HG02840 (cell line): ENCODE measurements around the gene CPED1.

Experiments
- ATAC-seq: cut with Tn5 transposase; IDR thresholded peaks from one replicate; pipeline ENCODE4 v1.9.1; 2021; ENCODE audit warnings: mild to moderate bottlenecking, moderate library complexity, moderate number of reproducible peaks; ENCODE audit not compliant: unreplicated experiment, low FRiP score

The CPED1 gene

GRCh38 chr7:121082400-121083101, 94.0 kb downstream of the CPED1 start:
- ATAC-seq = no peak

DNA sequence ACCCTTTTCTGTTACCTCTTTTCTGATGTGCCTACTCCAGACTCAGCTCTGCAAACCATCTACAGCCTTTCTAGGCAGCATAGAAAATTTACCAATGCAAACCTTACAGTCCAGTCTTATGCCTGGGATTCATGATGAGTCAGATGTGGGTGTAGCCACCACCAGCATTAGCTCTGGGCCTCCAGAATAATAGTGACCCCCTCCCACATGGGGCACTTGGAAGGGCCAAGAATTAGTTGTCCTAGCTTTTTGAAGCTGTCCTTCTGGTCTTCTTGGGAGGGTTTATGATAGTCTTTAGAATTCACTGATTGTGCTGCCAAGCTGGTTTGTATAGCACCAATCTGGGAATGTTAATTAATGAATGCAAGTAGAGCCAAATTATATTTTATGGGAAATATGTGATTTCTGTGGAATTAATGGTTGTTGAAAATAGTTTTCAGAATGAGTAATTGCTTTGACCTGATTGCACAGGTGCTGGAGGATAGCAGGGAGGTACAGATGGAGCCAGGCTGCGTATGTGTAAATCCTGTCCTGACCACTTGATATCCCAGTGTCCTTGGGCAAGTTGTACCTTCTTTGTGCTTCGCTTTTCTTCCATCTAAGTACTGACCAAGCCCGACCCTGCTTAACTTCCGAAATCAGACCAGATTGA, 94.8 kb downstream of the CPED1 start:
- ATAC-seq = no peak

- ATAC-seq = no peak
Observed at GRCh38 chr7:121083790-121084251, 95.3 kb downstream of the CPED1 start.

DNA sequence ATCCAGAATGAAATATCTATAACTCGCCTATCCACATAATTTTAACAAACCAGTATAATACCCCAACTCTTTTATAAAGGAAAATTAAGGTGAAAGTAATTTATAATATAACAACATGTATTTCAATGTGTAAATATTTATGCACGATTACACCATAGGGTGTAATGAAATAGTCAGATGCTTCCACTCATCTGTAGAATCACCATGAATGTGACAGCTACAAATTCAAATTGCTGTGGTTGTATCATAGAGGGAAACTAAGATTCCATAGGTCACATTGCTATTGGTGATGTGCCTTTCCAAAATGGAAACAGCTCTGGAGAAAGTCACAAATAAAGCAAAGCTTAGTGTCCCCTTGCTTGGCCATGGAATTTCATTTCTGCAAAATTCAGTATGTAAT, 95.7 kb downstream of the CPED1 start:
- ATAC-seq = no peak

DNA sequence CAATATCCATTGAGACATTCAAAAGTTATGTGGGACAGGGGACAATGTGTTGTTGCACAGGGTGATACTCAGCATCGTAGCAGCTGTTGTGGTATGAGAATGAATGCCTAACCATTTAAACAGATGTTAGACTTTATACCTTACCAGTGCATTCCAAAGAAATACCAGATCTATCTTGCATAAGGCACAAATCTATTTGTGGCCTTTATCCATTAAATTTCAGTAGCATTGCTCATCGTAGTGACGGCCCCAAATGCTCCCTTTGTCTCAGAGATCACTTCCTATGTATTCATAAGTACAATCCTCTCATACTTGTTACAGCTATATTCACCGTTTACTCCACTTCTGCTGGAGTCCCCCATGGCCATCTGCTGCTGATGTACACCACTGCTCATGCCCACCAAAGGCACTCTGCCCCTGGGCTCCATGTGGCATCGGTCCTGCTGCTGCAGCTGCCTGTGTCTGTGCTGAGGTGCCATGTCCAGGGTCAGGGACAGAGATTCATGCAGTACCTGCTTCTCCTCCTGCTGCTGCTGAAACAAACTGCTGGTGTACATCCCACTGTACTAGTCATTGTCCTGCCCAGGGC, 96.3 kb downstream of the CPED1 start:
- ATAC-seq = no peak

- ATAC-seq = no peak
Observed at GRCh38 chr7:121085922-121086321, 97.4 kb downstream of the CPED1 start.

- no peak for ATAC-seq
Observed at GRCh38 chr7:121088870-121089269, 100.4 kb downstream of the CPED1 start.

DNA sequence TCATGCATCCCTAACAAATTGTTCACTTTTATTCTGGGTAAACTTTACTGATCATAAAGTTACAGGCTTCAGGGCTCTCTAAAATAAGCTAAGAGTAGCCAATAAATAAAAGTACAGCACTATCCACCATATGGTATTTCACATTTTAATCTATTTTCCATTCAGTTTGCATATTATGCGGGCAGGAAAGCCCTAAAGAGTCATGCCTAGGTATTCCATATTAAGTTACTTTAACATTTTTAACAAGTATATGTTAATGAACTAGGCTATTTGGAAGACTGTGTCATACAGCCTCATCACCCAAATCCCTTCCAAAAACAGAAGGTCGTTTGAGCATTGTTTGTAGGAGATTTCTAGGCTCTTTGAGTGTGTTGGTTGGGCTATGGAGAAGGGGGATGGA, 106.3 kb downstream of the CPED1 start:
- no peak for ATAC-seq

- no peak for ATAC-seq
Observed at GRCh38 chr7:121097577-121097976, 109.1 kb downstream of the CPED1 start.

DNA sequence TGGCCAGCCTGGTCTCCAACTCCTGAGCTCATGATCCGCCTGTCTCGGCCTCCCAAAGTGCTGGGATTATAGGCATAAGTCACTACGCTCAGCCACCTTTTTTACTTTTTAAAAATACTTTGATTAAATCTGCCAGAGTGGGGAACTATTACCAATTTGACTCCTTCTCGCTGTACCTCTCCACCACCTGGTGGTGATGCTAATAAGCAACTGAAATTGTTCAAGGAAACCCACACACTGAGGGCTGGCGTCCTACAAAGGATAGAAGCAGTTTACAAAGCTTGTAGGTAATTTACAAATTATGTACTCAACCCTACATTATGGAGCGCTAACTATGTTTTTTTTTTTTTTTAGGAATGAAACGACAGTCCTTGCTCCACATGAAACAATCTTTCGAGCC, 111.1 kb downstream of the CPED1 start:
- no peak for ATAC-seq

- ATAC-seq = no peak
Observed at GRCh38 chr7:121101083-121101482, 112.6 kb downstream of the CPED1 start.

DNA sequence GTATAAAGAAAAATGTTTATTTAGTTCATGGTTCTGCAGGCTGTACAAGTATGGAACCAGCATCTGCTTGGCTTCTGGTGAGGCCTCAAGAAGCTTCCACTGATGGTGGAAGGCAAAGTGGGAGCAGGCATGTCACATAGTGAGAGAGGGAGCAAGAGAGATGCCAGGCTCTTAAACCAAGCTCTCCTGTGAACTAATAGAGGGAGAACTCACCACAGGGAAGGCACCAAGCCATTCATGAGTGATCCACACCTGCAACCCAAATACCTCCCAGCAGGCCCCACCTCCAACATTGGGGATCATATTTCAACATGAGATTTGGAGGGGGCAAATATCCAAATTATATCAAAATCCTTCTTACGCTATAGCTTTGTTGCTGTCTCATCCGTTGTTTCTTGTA, 113.1 kb downstream of the CPED1 start:
- no peak for ATAC-seq

DNA sequence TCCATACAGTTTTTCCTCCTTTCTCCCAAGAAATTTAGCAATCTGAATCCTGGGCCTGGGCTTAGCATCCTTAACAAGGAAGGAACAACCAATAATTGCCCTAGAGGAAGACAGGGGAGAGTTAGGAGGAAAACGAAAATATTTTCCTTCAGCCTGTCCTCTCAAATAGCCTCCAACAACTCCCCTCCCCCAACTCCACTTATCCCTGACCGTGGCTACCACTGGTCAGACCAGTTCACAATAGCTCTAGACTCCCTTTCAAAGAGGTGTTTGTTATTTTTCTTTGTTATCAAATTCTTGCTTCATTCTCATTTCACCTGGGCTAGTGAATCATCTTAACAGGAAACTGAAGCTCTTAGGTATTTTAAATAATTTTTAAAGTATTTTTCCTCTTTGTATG, 114.1 kb downstream of the CPED1 start:
- ATAC-seq = no peak

- no peak for ATAC-seq
Observed at GRCh38 chr7:121103086-121103485, 114.6 kb downstream of the CPED1 start.

DNA sequence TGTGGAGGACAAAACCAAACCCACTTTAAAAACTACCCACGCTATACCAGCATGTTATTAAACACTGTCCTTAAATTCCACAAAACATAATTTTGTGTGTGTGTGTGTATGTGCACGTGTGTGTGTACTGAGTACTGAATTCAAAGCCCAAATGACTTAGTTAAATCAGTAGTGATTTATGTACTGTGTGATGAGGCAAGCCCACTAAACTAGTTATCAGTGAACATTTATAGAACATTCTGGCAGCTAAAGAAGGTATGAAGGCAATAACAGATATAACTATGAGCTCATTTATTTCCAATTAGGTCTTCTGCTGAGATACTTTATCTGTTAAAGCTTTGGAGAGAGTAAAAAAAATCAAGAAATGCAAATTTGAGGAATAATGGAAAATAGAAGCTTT, 115.1 kb downstream of the CPED1 start:
- ATAC-seq = no peak

DNA sequence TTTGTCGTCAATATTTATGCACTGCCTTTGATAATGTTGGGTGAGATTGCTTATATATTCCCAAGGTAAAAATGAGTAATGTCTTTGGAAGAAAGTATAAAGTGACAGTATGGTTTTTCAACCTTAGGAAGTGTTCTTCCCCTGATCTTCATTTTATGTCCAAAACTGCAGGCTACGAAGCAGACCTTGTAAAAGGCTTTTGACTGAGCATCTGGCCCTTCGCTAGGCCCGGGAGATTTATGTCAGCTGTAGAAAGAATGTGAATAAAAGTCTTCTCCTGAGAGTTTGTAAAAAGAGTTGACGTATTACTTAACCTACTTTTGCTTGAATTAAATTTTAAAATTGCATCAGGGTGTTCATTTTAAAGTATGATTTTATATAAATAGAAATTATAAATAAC, 116.8 kb downstream of the CPED1 start:
- ATAC-seq = no peak

DNA sequence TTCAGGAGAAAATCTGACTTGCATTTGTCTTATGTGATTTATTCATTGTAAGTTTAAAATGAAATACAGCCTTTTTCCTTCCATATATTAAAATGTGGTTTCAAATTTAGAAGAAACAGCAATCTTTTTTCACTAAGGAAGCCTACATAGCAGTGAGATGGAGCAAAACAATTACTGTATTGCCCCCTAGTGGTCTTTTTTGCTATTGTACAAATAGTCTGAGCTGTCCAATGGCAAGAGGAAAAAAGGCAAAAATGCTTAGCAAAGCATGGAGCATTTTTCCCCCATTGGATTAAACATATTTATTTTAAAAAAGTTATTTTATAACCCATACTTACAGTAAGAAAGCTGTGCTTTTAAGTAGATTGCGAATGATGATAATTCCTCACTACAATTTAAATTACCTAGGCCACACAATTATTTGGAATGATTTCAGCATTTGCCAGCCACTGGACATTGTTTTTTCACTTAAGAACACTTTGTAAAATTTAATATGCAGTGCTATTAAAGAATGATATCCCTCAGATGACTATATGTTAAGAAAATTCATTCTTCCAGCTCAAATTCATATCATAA, 119.5 kb downstream of the CPED1 start:
- ATAC-seq = peak; percentile 90

DNA sequence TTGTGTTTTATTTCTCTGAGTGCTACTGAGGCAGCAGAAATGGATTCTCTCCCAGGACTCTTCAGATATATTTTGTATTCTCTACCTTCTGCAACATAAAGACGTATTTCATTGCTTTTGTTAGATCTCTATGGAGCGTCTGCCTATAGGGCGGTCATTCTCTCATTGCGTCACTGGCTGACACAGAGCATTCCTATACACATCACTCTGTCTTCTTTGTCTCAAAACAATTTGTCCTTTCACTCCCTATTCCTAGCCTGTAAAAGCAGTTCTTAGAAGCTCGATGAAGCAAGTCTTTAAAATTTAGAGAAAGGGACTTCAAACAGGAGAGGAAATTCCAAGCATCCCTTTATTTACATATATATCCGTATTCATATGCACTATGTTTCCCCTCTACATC, 120.6 kb downstream of the CPED1 start:
- no peak for ATAC-seq

DNA sequence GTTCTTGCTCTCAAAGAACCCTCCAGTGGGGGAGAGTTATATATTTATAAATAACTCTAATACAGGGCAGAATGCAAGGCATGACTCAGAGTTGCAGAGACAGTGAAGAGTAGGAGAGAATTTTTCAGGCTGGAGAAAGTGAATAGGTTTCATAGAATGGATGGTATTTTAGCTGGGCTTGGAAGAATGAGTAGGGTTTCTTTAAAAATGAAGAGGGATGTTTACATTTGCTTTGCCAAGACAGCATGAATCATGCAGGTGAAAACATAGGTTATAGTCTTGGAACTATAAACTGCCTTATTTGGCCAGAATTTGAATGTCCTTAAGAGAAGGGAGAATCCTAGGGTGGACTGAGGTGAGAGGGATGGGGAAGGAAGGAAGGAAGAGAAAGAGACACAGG, 124.8 kb downstream of the CPED1 start:
- ATAC-seq = no peak

DNA sequence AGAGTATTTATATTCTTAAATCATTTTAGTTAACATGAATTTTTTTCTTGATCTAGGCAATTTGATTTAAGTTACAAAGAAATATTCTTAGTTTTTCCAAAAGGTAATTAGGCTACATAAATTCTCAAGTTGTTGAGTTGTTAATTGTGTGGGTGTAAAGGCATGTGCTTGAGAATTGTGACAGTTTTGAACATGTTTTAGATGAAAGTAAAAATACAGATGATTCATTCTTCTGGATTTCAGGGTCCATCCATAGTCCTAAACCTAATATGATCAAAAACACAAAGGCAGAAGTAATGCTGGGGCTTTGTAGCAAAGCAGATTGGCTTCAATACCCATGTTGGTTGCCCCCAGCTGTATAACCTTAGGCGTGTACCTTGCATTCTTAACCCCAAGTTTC, 127.9 kb downstream of the CPED1 start:
- ATAC-seq = no peak

DNA sequence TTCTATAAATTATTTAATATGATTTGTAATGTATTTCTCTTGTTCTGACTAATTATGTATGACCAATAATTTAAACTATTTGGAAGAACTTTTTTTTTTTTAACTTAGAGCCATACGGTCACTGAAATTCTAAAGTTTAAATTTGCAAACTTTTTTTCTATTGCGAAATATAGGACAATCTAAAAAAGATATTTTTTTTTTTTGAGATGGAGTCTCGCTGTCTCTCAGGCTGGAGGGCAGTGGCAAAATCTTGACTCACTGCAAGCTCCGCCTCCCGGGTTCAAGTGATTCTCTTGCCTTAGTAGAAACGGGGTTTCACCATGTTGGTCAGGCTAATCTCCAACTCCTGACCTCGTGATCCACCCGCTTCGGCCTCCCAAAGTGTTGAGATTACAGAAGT, 130.5 kb downstream of the CPED1 start:
- ATAC-seq = no peak

DNA sequence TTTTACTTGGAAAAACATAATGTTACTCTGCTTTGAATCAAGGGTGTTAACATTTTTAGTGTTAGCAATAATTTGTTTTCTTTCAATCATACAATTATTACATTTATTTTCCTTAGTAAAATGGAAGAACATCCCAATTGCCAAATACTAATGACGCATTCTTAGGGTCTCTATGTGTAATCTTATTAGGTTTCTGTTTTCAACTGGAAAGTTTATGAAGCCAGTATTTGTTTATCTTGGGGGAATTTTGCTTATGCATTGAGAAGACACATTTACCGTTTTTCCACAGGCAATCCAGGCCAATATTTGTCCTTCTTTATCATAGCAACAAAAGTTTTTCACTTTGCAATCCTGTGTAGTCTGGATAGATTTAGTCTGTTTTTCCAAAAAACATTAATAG, 134.5 kb downstream of the CPED1 start:
- no peak for ATAC-seq
